Activated CD4-positive, alpha-beta memory T cell treated with anti-CD3 and anti-CD28 coated beads for 36 hours (primary cell): ENCODE data around the gene TNFRSF17. TPM values are rescaled to one million over a fixed set of nuclear protein-coding genes. Genes with fewer than 3 reads are reported as not detected.
A peak's percentile ranks its signal among the peaks of the same experiment; 100 is the strongest.
"Not testable (repeated sequence)": the region's sequence is repeated elsewhere in the genome, so short reads cannot be mapped to it uniquely, and the experiment has no call there.

Experiments
- CTCF ChIA-PET: fragments of 350-600 bp; sonication (Branson Sonifier 250); formaldehyde crosslinking; loops from one replicate; lab custom pipeline; 2021; ENCODE audit warnings: antibody characterized with exemption, inconsistent platforms; lab: Charles Lee
- POLR2A ChIA-PET: fragments of 350-600 bp; sonication (Branson Sonifier 250); formaldehyde crosslinking; loops from one replicate; lab custom pipeline; 2021; ENCODE audit warnings: antibody characterized with exemption; lab: Charles Lee
- DNase-seq: peaks from one replicate; pipeline ENCODE4 v3.0.0-alpha.2; 2020
- H3K27ac Mint-ChIP-seq: one replicate; pipeline ENCODE4 v1.8.0; 2021; ENCODE audit warnings: mixed read lengths
- H3K27me3 Mint-ChIP-seq: one replicate; pipeline ENCODE4 v1.8.0; 2021; ENCODE audit warnings: mixed read lengths
- H3K36me3 Mint-ChIP-seq: one replicate; pipeline ENCODE4 v1.8.0; 2021; ENCODE audit warnings: mixed read lengths
- H3K4me1 Mint-ChIP-seq: one replicate; pipeline ENCODE4 v1.8.0; 2021; ENCODE audit warnings: low read depth, mixed read lengths
- H3K4me3 Mint-ChIP-seq: one replicate; pipeline ENCODE4 v1.8.0; 2021; ENCODE audit warnings: mild to moderate bottlenecking, mixed read lengths
- H3K9me3 Mint-ChIP-seq: one replicate; pipeline ENCODE4 v1.8.0; 2021; ENCODE audit warnings: mixed read lengths
- intact Hi-C: fragments of 100-400 bp; cut with micrococcal nuclease; formaldehyde crosslinking; loops from one replicate; pipeline ENCODE4 v1.15.1; 2023
- total RNA-seq, 2 experiments: library from RNA; stranded (reverse); gene quantifications; one replicate each; pipeline ENCODE4 v1.2.3, GENCODE V29; 2021

The TNFRSF17 gene
- not detected for total RNA-seq

GRCh38 chr16:11964761-11965551, at the start of gene TNFRSF17:
Gene TNFRSF17, plus strand, starts transcription at chr16:11965210. Its CDS starts 115 bp downstream, at chr16:11965325.
- H3K4me1 Mint-ChIP-seq = no peaks in the 10 kb centered on the region
- CTCF ChIA-PET = interaction anchor here (0.6 kb wide), 1 partner anchor 535 kb away, joined by 3 read pairs; no protein-coding TSS in a partner anchor

GRCh38 chr16:11915644-11916523, 49.1 kb upstream of the TNFRSF17 start, which contains the start of gene GSPT1:
Gene GSPT1, minus strand, starts transcription at chr16:11915956. Its CDS starts 236 bp downstream, at chr16:11915720.
- peak within 1 kb of the TSS; percentile 92 for H3K27ac Mint-ChIP-seq
- no peaks in the 10 kb centered on the region for H3K9me3 Mint-ChIP-seq

More at GRCh38 chr16:11964761-11965551, at the start of gene TNFRSF17:
- DNase-seq = no peak
- Mint-ChIP-seq H3K27me3 (no peaks in the 10 kb centered on the region), H3K36me3 (no peaks in the 10 kb centered on the region), H3K9me3 (no peaks in the 10 kb centered on the region), H3K27ac (no peak within 1 kb of the TSS), H3K4me3 (no peak within 1 kb of the TSS)
- intact Hi-C loops = no loop called here
- POLR2A ChIA-PET = no interaction called here

GRCh38 chr16:11916524-11917285, 48.3 kb upstream of the TNFRSF17 start:
- ChIA-PET CTCF (interaction anchor here (0.7 to 1.5 kb wide), 3 partner anchors 60 to 151 kb away, joined by 3 to 9 read pairs (median 7); partner anchors contain the start of gene SNX29), POLR2A (interaction anchor here (0.6 to 1.6 kb wide), 3 partner anchors 60 to 164 kb away, joined by 3 to 4 read pairs (median 4); partner anchors contain the start of genes RSL1D1 and SNX29)
- Mint-ChIP-seq H3K36me3 (peaks cover 22% of the 10 kb centered on the region), H3K9me3 (no peaks in the 10 kb centered on the region), H3K27ac (peak overlapping the region; percentile 89), H3K27me3 (peaks cover 4% of the 10 kb centered on the region), H3K4me3 (peak overlapping the region; percentile 82), H3K4me1 (peaks cover 30% of the 10 kb centered on the region)
- intact Hi-C loops = loop anchor here (1.0 to 5.0 kb wide), 3 partner anchors 60 to 974 kb away; partner anchors contain the start of genes CLEC16A, DEXI, SNX29 and TXNDC11
- DNase-seq = peak; percentile 12

More at GRCh38 chr16:11915644-11916523, 49.1 kb upstream of the TNFRSF17 start, which contains the start of gene GSPT1:
- H3K27me3 Mint-ChIP-seq = peaks cover 4% of the 10 kb centered on the region
- CTCF ChIA-PET = interaction anchor here (0.7 to 1.5 kb wide), 3 partner anchors 61 to 152 kb away, joined by 3 to 9 read pairs (median 7); partner anchors contain the start of gene SNX29
- H3K36me3 Mint-ChIP-seq = peaks cover 22% of the 10 kb centered on the region
- DNase-seq = peak; percentile 100
- peak within 1 kb of the TSS; percentile 95 for H3K4me3 Mint-ChIP-seq
- intact Hi-C loops = loop anchor here (1.0 to 5.0 kb wide), 4 partner anchors 15 to 974 kb away; partner anchors contain the start of genes CLEC16A, DEXI, SNX29 and TXNDC11
- peaks cover 34% of the 10 kb centered on the region for H3K4me1 Mint-ChIP-seq
- POLR2A ChIA-PET = interaction anchor here (0.6 to 1.7 kb wide), 6 partner anchors 61 to 173 kb away, joined by 3 to 4 read pairs (median 4); partner anchors contain the start of genes RSL1D1, SNX29 and TXNDC11

GRCh38 chr16:11924046-11924445, 41.0 kb upstream of the TNFRSF17 start:
- intact Hi-C loops, H3K9me3 Mint-ChIP-seq, CTCF ChIA-PET, H3K27ac Mint-ChIP-seq, H3K36me3 Mint-ChIP-seq, POLR2A ChIA-PET, DNase-seq, H3K4me3 Mint-ChIP-seq, H3K27me3 Mint-ChIP-seq, H3K4me1 Mint-ChIP-seq: not testable (repeated sequence)

GRCh38 chr16:11927350-11927749, 37.7 kb upstream of the TNFRSF17 start:
- H3K4me1 Mint-ChIP-seq, intact Hi-C loops, H3K27me3 Mint-ChIP-seq, CTCF ChIA-PET, DNase-seq, H3K4me3 Mint-ChIP-seq, H3K27ac Mint-ChIP-seq, H3K9me3 Mint-ChIP-seq, H3K36me3 Mint-ChIP-seq, POLR2A ChIA-PET: not testable (repeated sequence)

GRCh38 chr16:11941945-11942344, 23.1 kb upstream of the TNFRSF17 start, which contains the start of gene NPIPB2:
Gene NPIPB2, minus strand, starts transcription at chr16:11942045. Its CDS starts 0 bp downstream, at chr16:11942045.
- not testable (repeated sequence) for DNase-seq

GRCh38 chr16:11946433-11946832, 18.6 kb upstream of the TNFRSF17 start:
- intact Hi-C loops = no loop called here
- POLR2A ChIA-PET = no interaction called here
- CTCF ChIA-PET = interaction anchor here (2.1 kb wide), 1 partner anchor 121 kb away, joined by 7 read pairs; no protein-coding TSS in a partner anchor
- Mint-ChIP-seq H3K27ac (no peak overlapping the region), H3K4me1 (no peaks in the 10 kb centered on the region), H3K36me3 (no peaks in the 10 kb centered on the region), H3K9me3 (no peaks in the 10 kb centered on the region), H3K27me3 (no peaks in the 10 kb centered on the region), H3K4me3 (no peak overlapping the region)
- DNase-seq = no peak

More at GRCh38 chr16:11941945-11942344, 23.1 kb upstream of the TNFRSF17 start, which contains the start of gene NPIPB2:
- POLR2A ChIA-PET, intact Hi-C loops, CTCF ChIA-PET, H3K27me3 Mint-ChIP-seq, H3K27ac Mint-ChIP-seq, H3K4me1 Mint-ChIP-seq, H3K4me3 Mint-ChIP-seq, H3K9me3 Mint-ChIP-seq, H3K36me3 Mint-ChIP-seq: not testable (repeated sequence)

GRCh38 chr16:11948819-11949218, 16.2 kb upstream of the TNFRSF17 start:
- intact Hi-C loops = loop anchor here (1.0 kb wide), 1 partner anchor 119 kb away; no protein-coding TSS in a partner anchor
- H3K4me1 Mint-ChIP-seq = no peaks in the 10 kb centered on the region
- H3K4me3 Mint-ChIP-seq = no peak overlapping the region
- no peaks in the 10 kb centered on the region for H3K27me3 Mint-ChIP-seq
- no peaks in the 10 kb centered on the region for H3K36me3 Mint-ChIP-seq
- H3K27ac Mint-ChIP-seq = no peak overlapping the region
- DNase-seq = no peak
- H3K9me3 Mint-ChIP-seq = no peaks in the 10 kb centered on the region
- POLR2A ChIA-PET = no interaction called here
- CTCF ChIA-PET = interaction anchor here (0.6 to 1.9 kb wide), 4 partner anchors 28 to 119 kb away, joined by 3 to 20 read pairs (median 4); partner anchors contain the start of gene SNX29

- POLR2A ChIA-PET = interaction anchor here (0.6 kb wide), 1 partner anchor 10 kb away, joined by 3 read pairs; no protein-coding TSS in a partner anchor
- intact Hi-C loops = loop anchor here (1.0 kb wide), 1 partner anchor 119 kb away; no protein-coding TSS in a partner anchor
- no peaks in the 10 kb centered on the region for H3K4me1 Mint-ChIP-seq
- CTCF ChIA-PET = interaction anchor here (0.6 to 1.9 kb wide), 4 partner anchors 27 to 118 kb away, joined by 3 to 20 read pairs (median 4); partner anchors contain the start of gene SNX29
- no peak overlapping the region for H3K4me3 Mint-ChIP-seq
- H3K27ac Mint-ChIP-seq = no peak overlapping the region
- H3K27me3 Mint-ChIP-seq = no peaks in the 10 kb centered on the region
- DNase-seq = peak; percentile 20
- H3K9me3 Mint-ChIP-seq = no peaks in the 10 kb centered on the region
- H3K36me3 Mint-ChIP-seq = no peaks in the 10 kb centered on the region
Measured at GRCh38 chr16:11949527-11949926, 15.5 kb upstream of the TNFRSF17 start.

GRCh38 chr16:11950388-11950787, 14.6 kb upstream of the TNFRSF17 start:
- Mint-ChIP-seq H3K4me3 (no peak overlapping the region), H3K27ac (no peak overlapping the region), H3K4me1 (no peaks in the 10 kb centered on the region), H3K9me3 (no peaks in the 10 kb centered on the region), H3K27me3 (no peaks in the 10 kb centered on the region), H3K36me3 (no peaks in the 10 kb centered on the region)
- ChIA-PET CTCF (no interaction called here), POLR2A (no interaction called here)
- intact Hi-C loops = no loop called here
- no peak for DNase-seq
